ENCODE measurements around the gene CGNL1. TPM values are rescaled to one million over a fixed set of nuclear protein-coding genes. Genes with fewer than 3 reads are reported as not detected.

CGNL1 gene
- total RNA-seq, 1 donor from 2014 or later: 0.11 TPM

DNA sequence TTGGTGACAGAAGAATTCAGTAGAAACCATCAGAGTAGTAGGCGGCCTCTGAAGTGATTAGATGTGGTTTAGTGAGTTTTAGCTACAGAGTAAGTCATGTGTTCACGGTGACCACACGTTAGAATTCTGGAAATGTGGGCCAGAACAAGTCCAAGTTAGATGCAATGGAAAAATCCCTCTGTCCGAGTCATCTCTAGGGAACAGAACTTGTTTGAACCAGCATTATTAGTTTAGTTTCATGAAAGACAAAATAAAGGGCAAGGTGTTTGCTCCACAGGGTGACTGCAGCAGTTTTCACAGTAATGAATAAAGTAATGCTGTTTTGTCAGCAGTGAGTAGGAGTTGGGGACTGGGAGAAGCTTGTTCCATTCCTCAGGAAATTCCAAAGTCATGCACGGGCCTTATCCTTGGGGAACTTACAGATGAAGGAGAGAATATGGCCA is 100.2 kb downstream of the CGNL1 start:
- H3K4me3 Mint-ChIP-seq: no peak overlapping the region
- H3K27me3 Mint-ChIP-seq: no peaks in the 10 kb centered on the region
- ATAC-seq (ENCODE audit: low read depth) (no peak), DNase-seq (no peak)
- no peaks in the 10 kb centered on the region for H3K4me1 Mint-ChIP-seq
- ChIA-PET POLR2A (no interaction called here), CTCF (no interaction called here)
- TF ChIP-seq CTCF (IDR thresholded peaks at IDR 0.05): no peak
- intact Hi-C loops (cut with micrococcal nuclease): no loop called here
- H3K9me3 Mint-ChIP-seq: no peaks in the 10 kb centered on the region
- no peaks in the 10 kb centered on the region for H3K36me3 Mint-ChIP-seq (ENCODE audit: low read depth)
- H3K27ac Mint-ChIP-seq: no peak overlapping the region

GRCh38 chr15:57477736-57478522 is 101.6 kb downstream of the CGNL1 start:
- no peaks in the 10 kb centered on the region for H3K9me3 Mint-ChIP-seq
- TF ChIP-seq CTCF (IDR thresholded peaks at IDR 0.05): no peak
- POLR2A ChIA-PET: no interaction called here
- no peaks in the 10 kb centered on the region for H3K4me1 Mint-ChIP-seq
- H3K27me3 Mint-ChIP-seq: no peaks in the 10 kb centered on the region
- no peak overlapping the region for H3K4me3 Mint-ChIP-seq
- ATAC-seq (ENCODE audit: low read depth) (no peak), DNase-seq (no peak)
- CTCF ChIA-PET: no interaction called here
- intact Hi-C loops (cut with micrococcal nuclease): no loop called here
- no peak overlapping the region for H3K27ac Mint-ChIP-seq
- no peaks in the 10 kb centered on the region for H3K36me3 Mint-ChIP-seq (ENCODE audit: low read depth)

DNA sequence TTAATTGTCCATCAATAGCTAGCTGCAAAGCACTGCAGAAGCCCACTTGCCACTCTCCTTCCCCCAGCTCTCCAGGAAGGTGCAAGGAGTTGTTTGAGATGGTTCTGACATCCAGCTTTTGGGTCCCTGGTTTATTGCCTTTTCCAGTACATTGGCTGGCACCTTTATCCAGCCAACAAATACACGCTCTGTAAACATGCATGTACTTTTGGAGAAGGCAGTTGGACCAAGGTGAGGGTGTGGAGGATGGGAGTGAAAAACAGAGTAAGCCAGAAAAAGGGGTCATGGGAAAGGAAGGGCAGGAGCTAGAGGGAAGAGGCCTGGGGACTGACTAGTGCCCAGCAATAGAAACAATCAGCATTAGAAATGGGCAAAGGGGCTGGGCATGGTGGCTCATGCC is 102.7 kb downstream of the CGNL1 start:
- DNase-seq: no peak
- H3K36me3 Mint-ChIP-seq (ENCODE audit: low read depth): no peaks in the 10 kb centered on the region
- no peaks in the 10 kb centered on the region for H3K27me3 Mint-ChIP-seq
- H3K4me3 Mint-ChIP-seq: no peak overlapping the region
- H3K4me1 Mint-ChIP-seq: no peaks in the 10 kb centered on the region
- no peak for ATAC-seq (ENCODE audit: low read depth)
- POLR2A ChIA-PET: no interaction called here
- CTCF ChIA-PET: no interaction called here
- intact Hi-C loops (cut with micrococcal nuclease): no loop called here
- no peak overlapping the region for H3K27ac Mint-ChIP-seq
- no peak for TF ChIP-seq CTCF (IDR thresholded peaks at IDR 0.05)
- H3K9me3 Mint-ChIP-seq: no peaks in the 10 kb centered on the region

DNA sequence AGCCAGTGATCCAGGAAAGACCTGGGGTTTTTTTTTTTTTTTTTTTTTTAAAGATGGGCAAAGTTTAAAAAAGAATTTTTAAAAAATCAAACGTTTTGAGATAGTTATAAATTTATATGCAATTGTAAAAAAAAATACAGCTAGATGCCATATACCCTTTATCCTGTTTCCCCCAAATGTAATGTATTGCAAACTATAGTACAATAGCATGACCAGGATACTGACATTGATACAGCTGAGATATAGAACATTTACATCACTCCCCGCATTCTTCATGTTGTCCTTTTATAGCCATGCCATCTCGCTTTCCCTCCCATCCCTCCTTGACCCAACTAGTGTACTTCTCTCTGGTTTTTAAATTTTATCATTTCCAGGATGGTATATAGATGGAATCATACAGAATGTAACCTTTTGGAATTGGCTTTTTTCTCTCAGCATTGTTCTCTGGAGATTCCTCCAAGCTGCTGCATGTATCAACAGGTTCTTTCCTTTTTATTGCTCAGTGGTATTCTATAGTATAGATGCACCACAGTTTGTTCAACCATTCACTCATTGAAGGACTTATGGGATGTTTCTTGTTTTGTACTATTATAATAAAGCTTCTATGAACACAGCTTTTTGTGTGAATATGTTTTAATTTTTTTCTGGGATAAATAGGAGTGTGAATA is 104.9 kb downstream of the CGNL1 start:
- no peak for TF ChIP-seq CTCF (IDR thresholded peaks at IDR 0.05)
- ChIA-PET CTCF (no interaction called here), POLR2A (no interaction called here)
- Mint-ChIP-seq H3K4me3 (no peak overlapping the region), H3K4me1 (no peaks in the 10 kb centered on the region), H3K27ac (no peak overlapping the region), H3K27me3 (peaks cover 5% of the 10 kb centered on the region), H3K9me3 (no peaks in the 10 kb centered on the region), H3K36me3 (ENCODE audit: low read depth) (no peaks in the 10 kb centered on the region)
- intact Hi-C loops (cut with micrococcal nuclease): no loop called here
- ATAC-seq (ENCODE audit: low read depth): no peak
- DNase-seq: no peak

- H3K9me3 Mint-ChIP-seq: no peaks in the 10 kb centered on the region
- ATAC-seq (ENCODE audit: low read depth): no peak
- no peak overlapping the region for H3K27ac Mint-ChIP-seq
- TF ChIP-seq CTCF (IDR thresholded peaks at IDR 0.05): no peak
- H3K36me3 Mint-ChIP-seq (ENCODE audit: low read depth): no peaks in the 10 kb centered on the region
- H3K4me3 Mint-ChIP-seq: no peak overlapping the region
- ChIA-PET POLR2A (no interaction called here), CTCF (no interaction called here)
- intact Hi-C loops (cut with micrococcal nuclease): no loop called here
- peaks cover 15% of the 10 kb centered on the region for H3K27me3 Mint-ChIP-seq
- H3K4me1 Mint-ChIP-seq: no peaks in the 10 kb centered on the region
- no peak for DNase-seq
These were observed 109.6 kb downstream of the CGNL1 start for GRCh38 chr15:57485869-57486268.

Measured in activated B cell treated with CpG ODN at 0.5 μM for 24 hours (primary cell).